Cortex of kidney (tissue), 1 donor: ENCODE data around the gene TNFRSF13B.
"Not testable (repeated sequence)": the region's sequence is repeated elsewhere in the genome, so short reads cannot be mapped to it uniquely, and the experiment has no call there.

Experiments
- DNase-seq: peaks from one replicate; lab custom pipeline; 2025; lab: John Stamatoyannopoulos, UW

Gene TNFRSF13B

GRCh38 chr17:16986391-16986790, 14.5 kb upstream of the TNFRSF13B start:
- no peak for DNase-seq

DNA sequence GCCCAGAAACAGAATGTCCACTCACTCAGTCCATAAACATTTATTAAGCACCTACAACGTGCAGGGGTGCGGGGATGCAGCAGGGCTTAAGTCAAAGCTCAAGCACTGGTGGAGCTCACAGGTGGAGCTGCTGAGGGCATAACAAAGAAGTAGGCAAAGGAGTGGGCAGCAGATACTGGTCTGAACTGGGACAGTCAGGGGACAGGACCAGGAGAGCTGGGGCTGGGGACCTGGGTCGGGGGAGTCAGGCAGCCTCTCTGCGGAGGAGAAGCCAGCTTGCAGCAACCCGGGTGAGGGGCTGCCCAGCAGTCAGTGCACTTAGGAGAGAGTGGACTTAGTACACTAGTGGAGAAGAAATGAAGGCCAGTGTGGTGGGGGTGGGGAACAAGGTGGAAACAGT, 10.0 kb upstream of the TNFRSF13B start:
- DNase-seq: no peak

DNA sequence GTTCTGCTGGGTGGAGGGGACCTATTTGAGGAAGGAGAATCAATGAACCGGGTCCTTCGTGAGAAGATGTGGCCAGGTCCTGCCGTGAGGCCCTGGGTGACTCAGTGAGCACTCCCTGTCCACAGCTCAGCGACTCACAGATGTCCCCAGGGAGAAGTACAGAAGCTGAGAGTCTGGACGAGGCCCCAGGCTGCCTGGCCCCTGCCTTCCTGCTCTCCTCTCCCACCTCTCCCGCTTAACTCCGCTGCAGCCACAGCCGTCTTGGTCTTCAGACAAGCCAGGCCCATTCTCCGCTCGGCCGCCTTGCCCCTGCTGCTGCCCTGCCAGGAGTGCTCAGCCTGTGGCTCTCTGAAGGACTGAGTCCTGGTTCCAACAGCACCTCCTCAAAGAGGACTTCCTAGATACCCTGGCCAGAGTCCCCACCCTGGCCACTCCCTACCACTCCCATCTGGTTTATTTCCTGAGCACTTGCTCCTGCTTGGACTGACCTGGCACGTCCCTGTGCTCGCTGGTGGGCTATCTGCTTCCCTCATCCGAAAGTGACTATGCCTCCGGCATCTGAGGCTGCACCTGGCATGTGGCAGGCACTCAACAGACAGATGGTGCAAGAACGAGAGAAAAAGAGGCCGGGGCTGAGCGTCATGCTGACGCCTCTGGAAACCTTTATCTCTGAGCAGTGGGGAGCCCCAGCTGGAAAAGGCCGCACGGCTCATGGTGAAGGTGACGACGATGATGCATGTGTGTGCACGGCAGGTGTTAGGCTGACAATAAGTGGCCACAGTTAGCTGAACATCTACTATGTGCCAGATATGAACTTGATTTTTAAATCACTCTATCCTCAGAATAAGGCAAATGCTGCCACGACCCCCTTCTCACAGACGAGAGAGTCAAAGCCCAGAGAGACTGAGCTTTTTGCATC, 9.2 kb upstream of the TNFRSF13B start:
- no peak for DNase-seq

- DNase-seq: no peak
These were observed 8.1 kb upstream of the TNFRSF13B start for GRCh38 chr17:16980061-16980460.

- not testable (repeated sequence) for DNase-seq
These were observed 7.4 kb upstream of the TNFRSF13B start for GRCh38 chr17:16979237-16979823.

DNA sequence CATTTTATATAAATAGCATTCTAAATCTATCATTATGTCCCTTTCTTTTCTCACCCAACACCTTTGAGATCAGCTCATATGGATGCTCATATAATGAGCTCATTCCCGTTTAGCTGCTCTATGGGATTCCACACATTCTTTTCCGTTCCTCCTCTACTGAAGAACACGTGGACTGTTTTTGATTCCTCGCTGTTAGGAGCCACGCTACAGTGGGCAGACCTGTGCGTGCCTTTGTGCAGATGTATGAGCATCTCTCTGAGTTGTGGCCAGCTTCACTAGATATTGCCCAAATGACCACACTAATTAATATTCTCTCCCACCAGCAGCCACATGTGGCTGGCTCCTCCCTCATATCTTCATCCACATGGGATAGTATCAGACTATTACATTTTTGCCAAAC, 6.0 kb upstream of the TNFRSF13B start:
- DNase-seq: no peak

DNA sequence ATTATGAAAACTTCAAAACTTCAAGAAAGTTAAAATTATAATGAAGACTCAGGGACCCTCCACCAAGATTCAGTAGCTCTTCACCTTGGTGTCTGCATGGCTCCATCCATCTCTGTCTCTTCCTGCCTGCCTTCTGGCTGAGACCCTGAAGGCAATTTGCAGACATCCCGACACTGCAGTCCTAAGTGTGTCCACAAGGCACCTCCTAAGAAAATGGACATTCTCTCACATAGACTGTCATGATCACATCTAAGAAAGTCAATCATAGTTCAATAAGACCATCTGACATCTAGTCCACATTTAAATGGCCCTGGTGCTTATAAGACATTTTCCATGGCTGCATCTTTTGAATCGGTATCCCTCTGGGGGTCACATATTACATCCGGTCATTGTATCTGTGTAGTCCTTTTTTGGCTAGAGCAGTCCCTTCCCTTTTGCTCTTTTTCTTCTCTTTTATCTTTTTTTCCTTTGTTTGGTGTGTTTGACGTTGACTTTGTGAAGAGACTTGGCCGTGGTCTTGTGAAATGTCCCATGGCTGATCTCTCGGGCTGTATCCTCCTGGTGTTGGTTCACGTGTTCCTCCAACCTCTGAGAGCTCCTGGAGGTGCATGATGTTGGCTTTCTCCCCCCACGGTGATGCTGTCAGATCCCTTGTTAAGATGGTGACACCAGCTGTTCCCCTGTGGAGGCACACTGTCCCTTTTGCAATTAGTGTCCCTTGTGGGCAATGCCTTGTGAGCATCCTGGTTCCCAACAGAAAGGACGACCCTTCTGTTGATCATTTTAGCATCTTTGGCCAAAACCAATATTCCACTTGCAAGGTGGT, 5.0 kb upstream of the TNFRSF13B start:
- DNase-seq: no peak

DNA sequence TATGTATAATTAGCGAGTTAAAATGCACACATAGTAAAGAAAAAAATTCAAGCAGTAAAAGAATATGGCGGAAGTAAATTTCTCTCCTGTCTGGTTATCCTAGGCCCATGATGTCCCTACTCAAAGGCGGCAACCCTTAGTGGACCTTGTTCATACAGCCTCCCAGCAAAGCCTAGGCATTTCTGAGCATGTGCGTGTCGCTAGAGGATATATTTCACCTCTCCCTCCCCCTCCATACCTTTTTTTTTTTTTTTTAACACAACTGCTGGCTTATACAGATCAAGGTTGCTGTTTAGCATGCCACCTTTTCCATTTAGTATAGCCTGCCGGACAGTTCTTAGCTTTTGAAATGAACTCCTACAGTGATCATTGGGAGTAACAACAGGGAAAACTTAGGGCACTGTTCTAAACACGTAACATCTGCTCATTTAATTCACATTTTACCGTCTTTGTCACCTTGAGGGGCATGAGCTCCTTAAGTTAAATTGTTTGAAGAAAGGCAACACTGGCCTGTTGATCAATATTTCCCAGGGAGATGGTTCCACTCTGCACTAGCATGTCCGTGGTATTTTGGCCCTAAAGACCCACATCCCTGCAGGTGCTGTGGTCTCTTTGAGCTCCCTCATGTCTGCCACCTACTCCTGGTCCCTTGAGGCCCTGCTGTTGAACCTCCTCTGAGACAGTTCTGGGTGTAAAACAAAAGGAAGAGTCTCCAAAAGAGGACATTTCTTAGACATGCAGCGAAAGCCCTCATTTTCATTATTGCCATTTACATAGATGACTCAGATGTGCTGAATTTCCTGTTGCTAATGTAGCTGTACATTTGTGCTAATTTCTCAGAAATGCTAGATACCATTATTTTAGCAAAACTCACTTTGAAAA, 4.1 kb upstream of the TNFRSF13B start:
- no peak for DNase-seq

DNA sequence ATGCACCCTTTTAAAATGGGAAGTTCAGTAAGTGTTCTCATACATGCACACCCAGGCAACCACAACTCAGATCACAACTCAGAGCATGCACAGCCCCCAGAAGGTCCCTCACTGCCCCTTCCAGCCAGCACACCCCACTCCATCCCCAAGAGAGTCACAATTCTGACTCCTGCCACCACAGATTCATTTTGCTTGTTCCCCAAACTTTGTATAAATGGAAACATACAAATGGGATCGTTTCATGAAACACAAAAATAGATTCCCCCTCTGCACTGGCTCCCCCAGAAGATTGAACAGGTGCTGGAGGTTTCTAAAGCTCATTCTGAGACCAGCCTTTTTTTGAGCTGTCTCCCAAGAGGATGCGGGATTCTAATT, 3.3 kb upstream of the TNFRSF13B start:
- no peak for DNase-seq

GRCh38 chr17:16974569-16975276, 2.8 kb upstream of the TNFRSF13B start:
- DNase-seq: no peak

DNA sequence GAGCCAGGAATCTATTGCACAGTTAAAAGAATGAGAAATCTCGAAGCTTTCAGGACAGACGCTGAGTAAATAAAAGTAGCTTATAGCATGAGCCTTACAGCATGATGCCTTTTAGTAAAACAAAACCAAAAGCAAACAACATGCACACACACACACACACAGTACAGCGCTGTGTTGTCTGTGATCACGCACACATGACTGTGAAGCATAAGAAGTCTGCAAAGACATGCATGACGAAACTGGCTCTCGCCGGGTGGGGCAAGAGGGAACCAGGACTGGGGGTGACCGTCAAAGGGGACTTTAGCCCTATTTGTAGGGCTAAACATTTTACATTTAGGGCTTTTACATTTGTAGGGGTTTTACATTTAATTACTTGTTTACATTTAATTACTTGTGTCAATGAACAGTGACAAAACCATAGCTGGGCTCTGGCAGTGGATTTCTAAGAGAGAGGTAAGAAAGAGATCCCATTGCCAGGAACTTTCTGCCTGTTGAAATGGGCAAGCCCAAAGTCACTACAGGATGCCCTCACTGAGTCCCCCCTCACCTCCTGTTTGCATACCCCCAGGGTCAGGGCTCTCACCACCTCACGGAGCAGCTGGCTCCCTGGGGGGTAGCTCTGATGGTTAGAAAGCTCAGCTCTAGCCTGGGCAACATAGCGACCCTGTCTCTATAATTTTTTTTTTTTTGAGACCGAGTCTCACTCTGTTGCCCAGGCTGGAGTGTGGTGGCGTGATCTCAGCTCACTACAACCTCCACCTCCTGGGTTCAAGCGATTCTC, 2.0 kb upstream of the TNFRSF13B start:
- no peak for DNase-seq

- DNase-seq: not testable (repeated sequence)
These were observed 1.1 kb upstream of the TNFRSF13B start for GRCh38 chr17:16973043-16973442.

DNA sequence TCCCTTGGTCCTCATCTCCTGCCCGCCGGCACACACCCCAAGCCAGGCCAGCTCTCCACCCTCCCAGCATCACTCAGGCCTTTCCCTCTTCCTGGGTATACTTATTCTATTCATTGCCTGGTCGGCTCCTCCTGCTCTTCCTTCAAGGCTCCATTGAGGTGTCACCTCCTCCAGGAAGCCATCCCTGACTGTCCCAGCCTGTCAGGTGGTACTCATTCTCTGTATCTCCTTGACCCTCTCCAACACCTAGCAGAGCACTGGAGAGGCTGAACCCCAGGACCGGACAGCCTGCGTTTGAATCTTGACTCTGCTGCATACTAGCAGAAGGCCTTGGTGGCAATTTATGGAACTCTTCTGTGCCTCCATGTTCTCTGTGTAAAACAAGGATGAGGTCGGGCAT, 428 bp upstream of the TNFRSF13B start:
- no peak for DNase-seq

DNA sequence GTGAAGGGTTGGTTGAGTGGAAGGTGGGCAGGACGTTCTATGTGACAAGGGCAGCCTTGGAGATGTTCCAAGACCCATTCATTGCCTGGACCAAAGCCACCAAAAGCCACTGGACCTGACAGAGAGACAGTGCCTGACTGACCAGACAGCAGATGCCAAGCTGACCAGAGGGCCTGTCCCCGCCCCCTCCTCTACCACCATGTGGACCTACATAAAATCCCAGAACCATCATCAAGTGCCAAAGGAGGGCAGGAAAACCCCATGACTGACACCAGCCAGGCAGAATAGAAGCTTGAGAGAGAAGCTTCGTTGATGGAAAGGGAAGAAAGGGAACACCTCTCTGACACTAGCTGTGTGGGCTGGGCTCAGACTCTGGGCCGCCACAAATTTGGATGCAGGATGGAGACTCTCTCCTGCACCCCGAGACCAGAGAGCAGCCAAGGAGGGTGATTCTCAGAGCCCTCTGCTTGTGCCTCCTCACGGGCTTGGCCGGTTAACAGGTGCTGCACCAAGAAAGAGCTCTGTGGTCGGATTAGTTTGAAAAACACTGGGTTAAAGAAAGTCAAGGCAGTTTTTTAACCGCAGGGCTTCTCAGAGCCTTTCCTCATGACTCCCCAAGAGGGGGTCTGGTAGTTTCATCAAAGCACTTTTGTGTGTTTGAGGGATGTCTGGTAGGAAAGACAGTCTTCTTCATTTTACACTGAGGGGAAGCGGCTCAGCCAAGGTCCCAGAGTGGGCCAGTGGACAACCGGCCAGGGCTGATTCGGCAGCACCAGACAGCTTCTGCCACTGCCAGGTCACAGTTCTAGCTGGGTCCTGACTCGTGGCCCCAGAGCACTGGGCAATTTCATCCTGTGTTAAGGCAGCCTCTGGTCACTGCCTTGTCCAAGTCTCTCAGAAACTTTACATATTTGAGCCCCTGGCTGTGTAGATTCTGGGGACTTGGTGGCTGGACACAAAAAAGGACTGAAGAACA, 1.7 kb downstream of the TNFRSF13B start:
- DNase-seq: no peak

DNA sequence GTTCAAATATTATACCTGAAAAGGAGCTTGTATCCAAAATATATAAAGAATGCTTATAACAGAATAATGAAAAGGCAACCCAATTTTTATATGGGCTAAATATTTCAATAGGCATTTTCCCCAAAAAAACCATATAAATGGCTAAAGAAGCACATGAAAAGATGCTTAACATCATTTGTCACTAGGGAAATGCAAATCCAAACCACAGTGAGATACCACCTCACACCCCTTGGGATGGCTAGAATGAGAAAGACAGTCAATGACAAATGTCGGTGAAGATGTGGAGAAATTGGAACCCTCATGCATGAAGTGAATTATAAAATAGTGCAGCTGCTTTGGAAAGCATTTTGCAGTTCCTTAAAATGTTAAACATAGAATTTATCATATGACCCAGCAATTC, 3.1 kb downstream of the TNFRSF13B start:
- DNase-seq: no peak

GRCh38 chr17:16962804-16963203, 9.1 kb downstream of the TNFRSF13B start:
- DNase-seq: no peak

DNA sequence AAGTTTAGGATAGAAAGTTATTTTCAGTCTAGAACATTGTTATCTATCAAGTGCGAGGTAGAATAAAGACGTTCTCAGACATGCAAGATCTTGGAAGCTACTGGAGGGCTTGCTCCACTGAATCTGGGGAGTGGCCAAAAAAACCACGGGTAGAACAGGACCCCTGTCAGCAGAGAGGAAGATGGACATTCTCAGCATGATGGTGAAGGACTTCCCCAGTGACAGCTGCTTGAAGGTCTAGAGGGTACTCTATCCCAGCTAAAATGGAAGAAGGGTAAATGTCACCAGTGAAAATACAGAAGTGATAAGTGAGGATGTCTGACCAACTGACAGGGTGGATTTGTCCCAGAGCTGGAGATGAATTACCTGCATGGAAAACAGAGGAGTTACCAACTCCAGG, 10.1 kb downstream of the TNFRSF13B start:
- DNase-seq: no peak

DNA sequence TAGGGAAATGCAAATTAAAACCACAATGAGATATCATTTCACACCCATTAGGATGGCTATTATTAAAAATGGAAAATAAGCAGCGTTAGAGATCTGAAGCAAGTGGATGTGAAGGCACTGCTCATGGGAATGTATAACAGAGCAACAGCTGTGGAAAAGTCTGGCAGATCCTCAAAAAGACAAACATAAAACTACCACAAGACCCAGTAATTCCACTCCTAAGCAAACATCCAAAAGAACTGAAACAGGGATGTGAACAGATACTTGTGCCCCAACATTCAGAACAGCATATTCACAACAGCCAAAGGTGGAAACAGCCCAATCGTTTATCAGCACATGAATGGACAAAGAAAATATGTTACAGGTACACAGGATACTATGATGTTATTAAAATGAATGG, 10.9 kb downstream of the TNFRSF13B start:
- DNase-seq: not testable (repeated sequence)

- not testable (repeated sequence) for DNase-seq
These were observed 16.9 kb downstream of the TNFRSF13B start for GRCh38 chr17:16955011-16955410.
